Esophagus muscularis mucosa (tissue), 4 donors: ENCODE measurements around the gene GLP2R.

ENCODE experiments used
- CTCF ChIP-seq, 3 experiments: fragments of 200-600 bp in 2 of 3; fragments of 450-650 bp in 1 of 3; sonication (generic) in 2 of 3; IDR thresholded peaks; one replicate each; pipeline ENCODE4 v1.5.1; 2017 to 2019; ENCODE audit warnings: antibody characterized with exemption in 3 of 3, mild to moderate bottlenecking in 2 of 3, moderate library complexity in 1 of 3
- EP300 ChIP-seq: sonication (generic); formaldehyde crosslinking; IDR thresholded peaks from one replicate; pipeline ENCODE4 v1.6.1; 2017; ENCODE audit warnings: antibody characterized with exemption
- POLR2A ChIP-seq: fragments of 450-650 bp; IDR thresholded peaks from one replicate; pipeline ENCODE4 v1.6.1; 2017; ENCODE audit warnings: antibody characterized with exemption, moderate library complexity, mild to moderate bottlenecking, low read depth

GRCh38 chr17:9941305-9941704 lies 115.6 kb downstream of the GLP2R start:
- TF ChIP-seq CTCF (IDR thresholded peaks at IDR 0.05) (no peak), EP300 (no peak), POLR2A (no peak)
